Neuronal stem cell (in vitro differentiated cells): Measurements from ENCODE around the gene NLGN1.

Source experiments
- DNase-seq: peaks from one replicate; pipeline ENCODE4 v3.0.0-alpha.2; 2013; ENCODE audit warnings: low spot score
- H2AFZ ChIP-seq: one replicate; pipeline ENCODE4 v1.6.1; 2013; ENCODE audit warnings: mild to moderate bottlenecking, low read length, inconsistent platforms
- H2AK5ac ChIP-seq: 2 replicates; pipeline ENCODE4 v1.6.1; 2013; ENCODE audit warnings: low read depth, mild to moderate bottlenecking, inconsistent platforms, low read length, moderate library complexity, mixed read lengths
- H2BK120ac ChIP-seq: 2 replicates; pipeline ENCODE4 v1.6.1; 2013; ENCODE audit warnings: low read depth, mild to moderate bottlenecking, inconsistent platforms, low read length, moderate library complexity, mixed read lengths
- H2BK12ac ChIP-seq: one replicate; pipeline ENCODE4 v1.6.1; 2013; ENCODE audit warnings: low read length, inconsistent platforms
- H2BK15ac ChIP-seq: 2 replicates; pipeline ENCODE4 v1.6.1; 2013; ENCODE audit warnings: mild to moderate bottlenecking, low read length, inconsistent platforms, mixed read lengths
- H2BK5ac ChIP-seq: one replicate; pipeline ENCODE4 v1.6.1; 2013; ENCODE audit warnings: inconsistent platforms, mild to moderate bottlenecking, low read length, moderate library complexity
- H3K14ac ChIP-seq: one replicate; pipeline ENCODE4 v1.6.1; 2013; ENCODE audit warnings: low read length, inconsistent platforms
- H3K18ac ChIP-seq: 2 replicates; pipeline ENCODE4 v1.6.1; 2013; ENCODE audit warnings: low read length, inconsistent platforms
- H3K23ac ChIP-seq: 2 replicates; pipeline ENCODE4 v1.6.1; 2013; ENCODE audit warnings: low read depth, mild to moderate bottlenecking, mixed read lengths, low read length, inconsistent platforms; ENCODE audit not compliant: poor library complexity
- H3K27ac ChIP-seq: replicated peaks from 3 replicates; pipeline ENCODE4 v1.5.1; 2013; ENCODE audit warnings: low read length, inconsistent platforms
- H3K27me3 ChIP-seq, 3 experiments: 2 replicates each; pipeline ENCODE4 v1.6.1; 2013; ENCODE audit warnings: low read length in 3 of 3, mild to moderate bottlenecking in 2 of 3, inconsistent platforms in 1 of 3, low read depth in 1 of 3, mixed read lengths in 1 of 3, moderate library complexity in 1 of 3; ENCODE audit not compliant: control insufficient read depth in 3 of 3, insufficient read depth in 3 of 3
- H3K36me3 ChIP-seq, 2 donors: replicated peaks in 1 of 2; 2 replicates each; pipeline ENCODE4 v1.6.1; 2013; ENCODE audit warnings: low read length in 2 of 2; ENCODE audit not compliant: control insufficient read depth in 2 of 2, insufficient read depth in 2 of 2
- H3K4ac ChIP-seq: 2 replicates; pipeline ENCODE4 v1.6.1; 2013; ENCODE audit warnings: inconsistent platforms, mild to moderate bottlenecking, low read length, moderate library complexity
- H3K4me1 ChIP-seq, 2 donors: 1 replicate in 1 of 2; 2 replicates in 1 of 2; pipeline ENCODE4 v1.6.1; 2013; ENCODE audit warnings: low read length in 2 of 2, low read depth in 1 of 2; ENCODE audit not compliant: control insufficient read depth in 2 of 2, insufficient read depth in 1 of 2
- H3K4me2 ChIP-seq: one replicate; pipeline ENCODE4 v1.6.1; 2013; ENCODE audit warnings: mild to moderate bottlenecking, low read length, inconsistent platforms; ENCODE audit not compliant: insufficient read depth, poor library complexity, severe bottlenecking
- H3K4me3 ChIP-seq, 2 donors: 2 replicates each; pipeline ENCODE4 v1.5.1; 2013; ENCODE audit warnings: low read length in 2 of 2, mild to moderate bottlenecking in 2 of 2, inconsistent platforms in 1 of 2, moderate library complexity in 1 of 2
- H3K79me1 ChIP-seq: one replicate; pipeline ENCODE4 v1.6.1; 2013; ENCODE audit warnings: low read depth, mild to moderate bottlenecking, inconsistent platforms, low read length, moderate library complexity
- H3K9ac ChIP-seq: one replicate; pipeline ENCODE4 v1.6.1; 2013; ENCODE audit warnings: mild to moderate bottlenecking, low read depth, low read length, inconsistent platforms; ENCODE audit not compliant: poor library complexity
- H3K9me3 ChIP-seq, 2 donors: replicated peaks in 1 of 2; 2 replicates each; pipeline versions ENCODE3 to v1.6.1; 2013; ENCODE audit warnings: low read length in 2 of 2, mild to moderate bottlenecking in 2 of 2, inconsistent platforms in 1 of 2, low read depth in 1 of 2, mixed read lengths in 1 of 2, moderate library complexity in 1 of 2; ENCODE audit not compliant: control insufficient read depth in 2 of 2, insufficient read depth in 1 of 2
- H4K8ac ChIP-seq: one replicate; pipeline ENCODE4 v1.6.1; 2013; ENCODE audit warnings: low read depth, mild to moderate bottlenecking, inconsistent platforms, low read length, moderate library complexity
- H4K91ac ChIP-seq: one replicate; pipeline ENCODE4 v1.6.1; 2013; ENCODE audit warnings: low read length, low read depth, mild to moderate bottlenecking, inconsistent platforms; ENCODE audit not compliant: poor library complexity
- WGBS, 2 donors: extraction: QIAGEN DNeasy Blood & Tissue Kit; methylation state at CpG; one replicate each; pipeline ENCODE4 v1.1.7; 2013; ENCODE audit warnings: missing lambda C conversion rate in 2 of 2, mixed read lengths in 1 of 2; ENCODE audit not compliant: insufficient read length in 2 of 2, insufficient replicate concordance in 1 of 2; ENCODE audit errors: extremely low coverage in 2 of 2; 5-methylcytosine and 5-hydroxymethylcytosine counted together

Gene NLGN1

DNA sequence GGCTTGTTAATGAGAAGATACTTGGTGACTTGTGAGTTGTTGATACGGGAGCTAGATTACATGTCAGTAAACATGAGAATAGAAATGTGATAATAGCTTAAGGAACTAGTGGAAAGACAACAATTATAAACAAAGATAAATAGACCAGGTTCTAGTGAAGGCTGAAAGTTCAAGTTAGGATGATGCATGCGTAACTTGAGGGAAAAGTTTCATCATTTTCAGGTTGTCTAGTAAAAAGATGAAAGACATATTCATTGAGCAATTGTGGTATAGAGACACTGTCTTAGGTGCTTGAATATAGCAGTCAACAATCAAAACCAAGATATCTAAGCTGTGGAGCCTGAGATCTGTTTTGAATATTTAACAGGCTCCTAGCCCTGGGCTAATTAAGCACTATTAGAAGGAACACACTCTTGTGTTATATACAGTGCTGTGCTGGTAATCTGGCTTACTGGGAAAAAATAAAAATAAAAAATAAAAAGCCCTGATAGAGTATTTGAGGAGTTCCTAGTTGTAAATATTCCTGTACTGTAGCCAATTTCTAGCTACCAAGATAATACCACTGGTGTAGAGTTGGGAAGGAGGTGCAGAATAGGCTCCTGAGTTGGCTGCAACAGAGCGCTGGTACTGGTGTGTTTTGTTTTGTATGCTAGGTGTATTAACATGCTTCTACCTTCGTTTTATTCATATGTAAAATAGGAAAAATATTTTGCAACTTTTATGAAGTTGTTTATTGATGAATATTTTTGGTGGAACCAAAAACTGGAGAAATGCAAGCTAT lies 68.5 kb downstream of the NLGN1 start:
- H2BK5ac ChIP-seq: no peak overlapping the region
- WGBS, 2 donors: no CpG with 5 or more reads among the region's 4 CpGs

DNA sequence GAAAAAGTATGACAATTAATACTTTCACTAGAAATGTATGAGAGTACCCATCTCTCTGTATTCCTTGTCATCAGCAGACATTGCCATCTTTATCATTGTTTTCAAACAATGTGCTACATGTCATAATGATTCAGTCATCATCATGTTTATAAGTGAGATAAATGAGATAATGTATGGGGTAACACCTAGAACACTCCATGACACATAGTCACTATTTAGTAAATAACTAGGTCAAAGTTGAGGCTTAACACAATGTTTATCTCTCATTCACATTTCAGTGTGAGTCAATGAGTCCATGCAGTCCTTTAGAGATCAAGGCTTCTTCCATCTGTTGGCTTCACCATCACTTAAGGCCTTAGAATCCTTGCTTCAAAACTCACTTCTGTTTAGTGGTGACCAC lies 70.0 kb downstream of the NLGN1 start:
- no peak overlapping the region for H3K9ac ChIP-seq
- no peak overlapping the region for H4K8ac ChIP-seq
- no peak overlapping the region for H2BK120ac ChIP-seq
- H3K4me3 ChIP-seq: no peak overlapping the region
- H3K9me3 ChIP-seq: no peaks in the 10 kb centered on the region
- no peak overlapping the region for H3K18ac ChIP-seq
- H3K27me3 ChIP-seq: no peaks in the 10 kb centered on the region
- H3K23ac ChIP-seq: no peak overlapping the region
- no peak overlapping the region for H3K14ac ChIP-seq
- H3K27ac ChIP-seq: no peak overlapping the region
- H3K79me1 ChIP-seq: no peaks in the 10 kb centered on the region
- H2AFZ ChIP-seq: no peak overlapping the region
- H3K4me2 ChIP-seq: no peak overlapping the region
- no peak overlapping the region for H2BK12ac ChIP-seq
- H2BK15ac ChIP-seq: no peak overlapping the region
- H3K36me3 ChIP-seq: no peaks in the 10 kb centered on the region
- no peak for DNase-seq
- no peak overlapping the region for H3K4ac ChIP-seq
- no peak overlapping the region for H2BK5ac ChIP-seq
- H4K91ac ChIP-seq: no peak overlapping the region
- H3K4me1 ChIP-seq: peaks cover 0 to 2% of the 10 kb centered on the region in 2 donors
- H2AK5ac ChIP-seq: no peak overlapping the region

More for the DNA sequence above, 68.5 kb downstream of the NLGN1 start:
- Histone ChIP-seq H3K4me2 (no peak overlapping the region), H2BK120ac (no peak overlapping the region), H3K4me1 (peaks cover 0 to 2% of the 10 kb centered on the region in 2 donors), H3K9me3 (no peaks in the 10 kb centered on the region), H4K8ac (no peak overlapping the region), H3K27me3 (no peaks in the 10 kb centered on the region), H2BK12ac (no peak overlapping the region), H3K79me1 (no peaks in the 10 kb centered on the region), H3K36me3 (no peaks in the 10 kb centered on the region), H3K23ac (no peak overlapping the region), H4K91ac (no peak overlapping the region), H2AFZ (no peak overlapping the region), H3K4ac (no peak overlapping the region), H3K14ac (no peak overlapping the region), H3K9ac (no peak overlapping the region), H3K27ac (no peak overlapping the region), H2BK15ac (no peak overlapping the region), H2AK5ac (no peak overlapping the region), H3K4me3 (no peak overlapping the region), H3K18ac (no peak overlapping the region)
- DNase-seq: no peak

GRCh38 chr3:173473237-173473636 lies 75.7 kb downstream of the NLGN1 start:
- Histone ChIP-seq H2BK15ac (no peak overlapping the region), H3K18ac (no peak overlapping the region), H3K23ac (no peak overlapping the region), H3K4me2 (no peak overlapping the region), H2BK5ac (no peak overlapping the region), H3K9me3 (peaks cover 0 to 10% of the 10 kb centered on the region in 2 donors), H3K36me3 (no peaks in the 10 kb centered on the region), H4K91ac (no peak overlapping the region), H2AK5ac (no peak overlapping the region), H2BK12ac (no peak overlapping the region), H3K14ac (no peak overlapping the region), H3K9ac (no peak overlapping the region), H3K79me1 (no peaks in the 10 kb centered on the region), H2BK120ac (no peak overlapping the region), H2AFZ (no peak overlapping the region), H3K4me3 (no peak overlapping the region), H3K27me3 (no peaks in the 10 kb centered on the region), H3K4ac (no peak overlapping the region), H3K4me1 (no peaks in the 10 kb centered on the region), H3K27ac (no peak overlapping the region), H4K8ac (no peak overlapping the region)
- no CpG with 5 or more reads among the region's 1 CpG for WGBS, 2 donors
- DNase-seq: no peak

DNA sequence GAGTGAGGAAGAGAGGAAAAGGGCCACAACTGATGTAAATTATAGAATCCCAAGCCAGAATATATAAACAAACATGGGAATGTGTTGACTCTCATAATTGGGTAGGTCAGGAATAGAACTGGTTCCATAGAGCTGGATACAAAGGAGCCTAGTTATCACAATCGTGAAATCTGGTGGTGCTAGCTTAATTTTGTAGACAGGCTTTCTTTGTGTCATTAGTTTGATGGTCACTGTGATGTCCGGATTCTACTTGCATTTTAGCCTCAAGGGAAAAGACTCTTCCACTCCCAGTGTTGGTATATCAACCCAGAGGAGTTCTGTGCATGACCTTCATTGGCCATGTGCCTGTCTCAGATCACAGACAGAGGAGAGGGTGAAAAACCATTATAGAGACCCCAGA lies 81.8 kb downstream of the NLGN1 start:
- Histone ChIP-seq H3K14ac (no peak overlapping the region), H3K27me3 (no peaks in the 10 kb centered on the region), H2AK5ac (no peak overlapping the region), H3K4me3 (no peak overlapping the region), H2AFZ (no peak overlapping the region), H3K27ac (no peak overlapping the region), H3K23ac (no peak overlapping the region), H3K79me1 (no peaks in the 10 kb centered on the region), H3K9ac (no peak overlapping the region), H3K36me3 (no peaks in the 10 kb centered on the region), H3K4me2 (no peak overlapping the region), H2BK15ac (no peak overlapping the region), H3K9me3 (peaks cover 0 to 10% of the 10 kb centered on the region in 2 donors), H4K91ac (no peak overlapping the region), H3K4me1 (no peaks in the 10 kb centered on the region), H2BK12ac (no peak overlapping the region), H3K4ac (no peak overlapping the region), H4K8ac (no peak overlapping the region), H2BK5ac (no peak overlapping the region), H3K18ac (no peak overlapping the region), H2BK120ac (no peak overlapping the region)
- no peak for DNase-seq
- no CpG with 5 or more reads among the region's 2 CpGs for WGBS, 2 donors
